ENCODE results near the gene ZNF74.
A peak's percentile ranks its signal among the peaks of the same experiment; 100 is the strongest.
"Not testable (repeated sequence)": the region's sequence is repeated elsewhere in the genome, so short reads cannot be mapped to it uniquely, and the experiment has no call there.

Gene ZNF74

GRCh38 chr22:20393705-20394476 lies at the start of gene ZNF74:
Gene ZNF74 (plus strand): TSS chr22:20394151. CDS start chr22:20394629, 478 bp downstream.
- H3K27ac ChIP-seq: peak within 1 kb of the TSS; percentile 88
- no peak for TF ChIP-seq CTCF (conservative IDR thresholded peaks at IDR 0.05)

- not testable (repeated sequence) for H3K27ac ChIP-seq
Measured at GRCh38 chr22:20346553-20346952, 47.4 kb upstream of the ZNF74 start.

- H3K27ac ChIP-seq: not testable (repeated sequence)
Measured at GRCh38 chr22:20352536-20352935, 41.4 kb upstream of the ZNF74 start.

GRCh38 chr22:20354238-20354975 lies 39.5 kb upstream of the ZNF74 start:
- no peak for TF ChIP-seq CTCF (conservative IDR thresholded peaks at IDR 0.05)

GRCh38 chr22:20355939-20356636 lies 37.9 kb upstream of the ZNF74 start:
- H3K27ac ChIP-seq: not testable (repeated sequence)

More at GRCh38 chr22:20354238-20354975, 39.5 kb upstream of the ZNF74 start:
- H3K27ac ChIP-seq: no peak overlapping the region

GRCh38 chr22:20356906-20357305 lies 37.0 kb upstream of the ZNF74 start:
- H3K27ac ChIP-seq: not testable (repeated sequence)

GRCh38 chr22:20357967-20358366 lies 36.0 kb upstream of the ZNF74 start:
- H3K27ac ChIP-seq: not testable (repeated sequence)

GRCh38 chr22:20358503-20359239 lies 35.3 kb upstream of the ZNF74 start:
- not testable (repeated sequence) for H3K27ac ChIP-seq

GRCh38 chr22:20360261-20360660 lies 33.7 kb upstream of the ZNF74 start:
- not testable (repeated sequence) for H3K27ac ChIP-seq

- not testable (repeated sequence) for H3K27ac ChIP-seq
Measured at GRCh38 chr22:20360866-20361751, 32.8 kb upstream of the ZNF74 start.

GRCh38 chr22:20361752-20362229 lies 32.2 kb upstream of the ZNF74 start:
- not testable (repeated sequence) for H3K27ac ChIP-seq

GRCh38 chr22:20362403-20362802 lies 31.5 kb upstream of the ZNF74 start:
- H3K27ac ChIP-seq: not testable (repeated sequence)

- not testable (repeated sequence) for H3K27ac ChIP-seq
Measured at GRCh38 chr22:20364335-20365260, 29.4 kb upstream of the ZNF74 start.

GRCh38 chr22:20366841-20367240 lies 27.1 kb upstream of the ZNF74 start:
- H3K27ac ChIP-seq: not testable (repeated sequence)

GRCh38 chr22:20368875-20369274 lies 25.1 kb upstream of the ZNF74 start:
- not testable (repeated sequence) for H3K27ac ChIP-seq

- H3K27ac ChIP-seq: not testable (repeated sequence)
Measured at GRCh38 chr22:20371687-20372086, 22.3 kb upstream of the ZNF74 start.
